CD4-positive, alpha-beta T cell (primary cell): Measurements from ENCODE around the gene HABP2. TPM values are rescaled to one million over a fixed set of nuclear protein-coding genes. Genes with fewer than 3 reads are reported as not detected.

ENCODE experiments used
- ATAC-seq: fragments of 200-7000 bp; cut with Tn5 transposase; one replicate; pipeline ENCODE4 v1.10.0; 2022; ENCODE audit warnings: mild to moderate bottlenecking; ENCODE audit not compliant: poor library complexity
- CTCF ChIA-PET: fragments of 350-600 bp; sonication (Branson Sonifier 250); formaldehyde crosslinking; loops from one replicate; lab custom pipeline; 2021; ENCODE audit warnings: antibody characterized with exemption, inconsistent platforms; lab: Charles Lee
- POLR2A ChIA-PET: fragments of 350-600 bp; sonication (Branson Sonifier 250); formaldehyde crosslinking; loops from one replicate; lab custom pipeline; 2021; ENCODE audit warnings: antibody characterized with exemption, inconsistent platforms; lab: Charles Lee
- DNase-seq, 14 experiments: peaks; one replicate each; pipeline ENCODE4 v3.0.0-alpha.2; 2013 to 2020; ENCODE audit warnings: mixed read lengths in 2 of 14
- H3K27ac ChIP-seq, 2 donors: one replicate each; pipeline versions ENCODE4 v1.5.1 to v1.7.0; 2013; ENCODE audit warnings: low read length in 2 of 2, low read depth in 1 of 2, mild to moderate bottlenecking in 1 of 2
- H3K27me3 ChIP-seq, 2 experiments: 1 replicate in 1 of 2; 2 replicates in 1 of 2; pipeline versions ENCODE4 v1.6.1 to v1.7.0; 2013; ENCODE audit warnings: low read length in 2 of 2, control low read depth in 1 of 2, mild to moderate bottlenecking in 1 of 2, moderate library complexity in 1 of 2; ENCODE audit not compliant: insufficient read depth in 2 of 2, control insufficient read depth in 1 of 2
- H3K36me3 ChIP-seq: one replicate; pipeline ENCODE4 v1.6.1; 2013; ENCODE audit warnings: low read length, control low read depth; ENCODE audit not compliant: insufficient read depth
- H3K4me1 ChIP-seq: one replicate; pipeline ENCODE4 v1.6.1; 2013; ENCODE audit warnings: low read length, control low read depth; ENCODE audit not compliant: insufficient read depth
- H3K4me3 ChIP-seq: one replicate; pipeline ENCODE4 v1.5.1; 2013; ENCODE audit warnings: mild to moderate bottlenecking, low read length, moderate library complexity
- H3K9me3 ChIP-seq, 2 experiments: 1 replicate in 1 of 2; 2 replicates in 1 of 2; pipeline versions ENCODE4 v1.6.1 to v1.7.0; 2013; ENCODE audit warnings: low read length in 2 of 2, mild to moderate bottlenecking in 2 of 2, control low read depth in 1 of 2, moderate library complexity in 1 of 2; ENCODE audit not compliant: control insufficient read depth in 1 of 2, insufficient read depth in 1 of 2
- H3K27ac Mint-ChIP-seq: one replicate; pipeline ENCODE4 v1.8.0; 2020; ENCODE audit warnings: mixed read lengths
- H3K27me3 Mint-ChIP-seq: one replicate; pipeline ENCODE4 v1.8.0; 2021; ENCODE audit warnings: mixed read lengths
- H3K36me3 Mint-ChIP-seq: one replicate; pipeline ENCODE4 v1.8.0; 2021; ENCODE audit warnings: low read depth, mixed read lengths
- H3K4me1 Mint-ChIP-seq: one replicate; pipeline ENCODE4 v1.8.0; 2021; ENCODE audit warnings: low read depth, mixed read lengths
- H3K4me3 Mint-ChIP-seq: one replicate; pipeline ENCODE4 v1.8.0; 2020; ENCODE audit warnings: mild to moderate bottlenecking, mixed read lengths
- H3K9me3 Mint-ChIP-seq: one replicate; pipeline ENCODE4 v1.8.0; 2020; ENCODE audit warnings: mixed read lengths
- CTCF ChIP-seq: fragments of 200-600 bp; IDR thresholded peaks from one replicate; pipeline ENCODE4 v1.8.0; 2022; ENCODE audit warnings: antibody characterized with exemption, mild to moderate bottlenecking
- intact Hi-C, 2 experiments: fragments of 100-400 bp; cut with DNase I in 1 of 2; cut with micrococcal nuclease in 1 of 2; formaldehyde crosslinking; loops; one replicate each; pipeline versions ENCODE4 v1.15.1 to v1.9.0; 2023 to 2025; cut with DNase I, micrococcal nuclease
- total RNA-seq, 174 experiments: library from RNA in 2 of 174; stranded (reverse) in 2 of 174; gene quantifications; one replicate each; pipeline ENCODE4 v1.2.3 and lab custom pipeline; 2021 to 2026

The HABP2 gene
- total RNA-seq, 2 experiments from 2014 or later = not detected

GRCh38 chr10:113572520-113573290 lies 19.9 kb downstream of the HABP2 start:
- no peaks in the 10 kb centered on the region for H3K36me3 ChIP-seq
- H3K9me3 Mint-ChIP-seq = no peaks in the 10 kb centered on the region
- no peak overlapping the region for H3K4me3 Mint-ChIP-seq
- H3K27ac Mint-ChIP-seq = no peak overlapping the region
- CTCF ChIA-PET = interaction anchor here (1.0 kb wide), 1 partner anchor 9 kb away, joined by 3 read pairs; no protein-coding TSS in a partner anchor
- H3K4me3 ChIP-seq = no peak overlapping the region
- no peaks in the 10 kb centered on the region for H3K4me1 Mint-ChIP-seq
- no peaks in the 10 kb centered on the region for H3K27me3 Mint-ChIP-seq
- ATAC-seq (no peak), DNase-seq (no peak)
- POLR2A ChIA-PET = no interaction called here
- TF ChIP-seq CTCF = no peak
- peaks cover 0 to 4% of the 10 kb centered on the region in 2 experiments for H3K9me3 ChIP-seq
- intact Hi-C loops = no loop called here
- no peak overlapping the region for H3K27ac ChIP-seq
- no peaks in the 10 kb centered on the region for H3K4me1 ChIP-seq
- no peaks in the 10 kb centered on the region for H3K36me3 Mint-ChIP-seq
- H3K27me3 ChIP-seq = no peaks in the 10 kb centered on the region

GRCh38 chr10:113573368-113573767 lies 20.5 kb downstream of the HABP2 start:
- DNase-seq = no peak
- Mint-ChIP-seq H3K27ac (no peak overlapping the region), H3K4me1 (no peaks in the 10 kb centered on the region), H3K27me3 (no peaks in the 10 kb centered on the region), H3K4me3 (no peak overlapping the region), H3K36me3 (no peaks in the 10 kb centered on the region), H3K9me3 (no peaks in the 10 kb centered on the region)
- H3K36me3 ChIP-seq = no peaks in the 10 kb centered on the region
- TF ChIP-seq CTCF = no peak
- intact Hi-C loops = no loop called here
- peaks cover 0 to 4% of the 10 kb centered on the region in 2 experiments for H3K9me3 ChIP-seq
- no peak for ATAC-seq
- no peak overlapping the region for H3K4me3 ChIP-seq
- H3K4me1 ChIP-seq = no peaks in the 10 kb centered on the region
- ChIA-PET POLR2A (no interaction called here), CTCF (no interaction called here)
- H3K27ac ChIP-seq = no peak overlapping the region
- H3K27me3 ChIP-seq = no peaks in the 10 kb centered on the region

DNA sequence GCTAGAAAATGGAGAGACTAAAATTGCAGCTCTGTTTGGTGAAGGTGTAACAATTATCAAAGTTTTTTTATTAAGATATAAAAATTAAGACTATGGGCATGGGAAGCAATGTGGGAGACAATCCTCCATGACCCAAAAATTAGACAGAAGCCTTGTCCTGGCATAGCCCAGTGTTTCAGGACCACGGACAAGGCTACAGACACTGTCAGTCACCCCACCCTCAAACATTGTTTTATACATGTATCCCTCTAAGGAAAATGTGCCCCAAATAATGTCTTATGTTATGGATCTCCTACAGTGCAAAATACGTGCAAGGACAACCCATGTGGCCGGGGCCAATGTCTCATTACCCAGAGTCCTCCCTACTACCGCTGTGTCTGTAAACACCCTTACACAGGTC lies 24.0 kb downstream of the HABP2 start:
- no peak overlapping the region for H3K4me3 Mint-ChIP-seq
- no peaks in the 10 kb centered on the region for H3K36me3 ChIP-seq
- no peaks in the 10 kb centered on the region for H3K9me3 Mint-ChIP-seq
- H3K27me3 ChIP-seq = peaks cover 0 to 5% of the 10 kb centered on the region in 2 experiments
- no peak overlapping the region for H3K4me3 ChIP-seq
- no peaks in the 10 kb centered on the region for H3K4me1 Mint-ChIP-seq
- no peak overlapping the region for H3K27ac Mint-ChIP-seq
- POLR2A ChIA-PET = no interaction called here
- peaks cover 7% of the 10 kb centered on the region for H3K27me3 Mint-ChIP-seq
- ATAC-seq (no peak), DNase-seq (no peak)
- H3K27ac ChIP-seq = no peak overlapping the region
- TF ChIP-seq CTCF = no peak
- no peaks in the 10 kb centered on the region for H3K36me3 Mint-ChIP-seq
- CTCF ChIA-PET = no interaction called here
- intact Hi-C loops = no loop called here
- H3K9me3 ChIP-seq = peaks cover 0 to 5% of the 10 kb centered on the region in 2 experiments
- H3K4me1 ChIP-seq = no peaks in the 10 kb centered on the region
